ENCODE measurements around the gene HIVEP1. TPM values are rescaled to one million over a fixed set of nuclear protein-coding genes. Genes with fewer than 3 reads are reported as not detected.

HIVEP1 gene
- total and polyA plus RNA-seq, 3 donors from 2014 or later: 15.5 to 53.3 (median 44.1) TPM

GRCh38 chr6:12092762-12093161, 80.7 kb downstream of the HIVEP1 start:
- DNase-seq: no peak
- Histone ChIP-seq H3K4me1 (no peaks in the 10 kb centered on the region), H3K9me3 (no peaks in the 10 kb centered on the region), H3K4me3 (no peak overlapping the region), H3K36me3 (ENCODE audit: low read depth, missing control alignments) (no peaks in the 10 kb centered on the region), H3K27ac (no peak overlapping the region), H3K27me3 (no peaks in the 10 kb centered on the region)
- no peak for TF ChIP-seq CTCF (IDR thresholded peaks at IDR 0.05)
- TF ChIP-seq POLR2A (IDR thresholded peaks at IDR 0.05): no peak
- intact Hi-C loops (cut with DNase I; ENCODE audit: low total_unique reads): no loop called here
- 96 to 97% methylated on average over 5 of the region's 5 CpGs for WGBS, 2 donors

GRCh38 chr6:12094689-12095088, 82.6 kb downstream of the HIVEP1 start:
- TF ChIP-seq POLR2A (IDR thresholded peaks at IDR 0.05) (no peak), CTCF (IDR thresholded peaks at IDR 0.05) (no peak)
- Histone ChIP-seq H3K27ac (no peak overlapping the region), H3K4me3 (no peak overlapping the region), H3K4me1 (no peaks in the 10 kb centered on the region), H3K9me3 (no peaks in the 10 kb centered on the region), H3K27me3 (no peaks in the 10 kb centered on the region), H3K36me3 (ENCODE audit: low read depth, missing control alignments) (no peaks in the 10 kb centered on the region)
- intact Hi-C loops (cut with DNase I; ENCODE audit: low total_unique reads): no loop called here
- DNase-seq: no peak
- WGBS, 2 donors: 78 to 86% methylated on average over 1 of the region's 1 CpG

- no peaks in the 10 kb centered on the region for H3K36me3 ChIP-seq (ENCODE audit: low read depth, missing control alignments)
- no peaks in the 10 kb centered on the region for H3K9me3 ChIP-seq
- intact Hi-C loops (cut with DNase I; ENCODE audit: low total_unique reads): no loop called here
- DNase-seq: no peak
- H3K4me1 ChIP-seq: no peaks in the 10 kb centered on the region
- H3K27me3 ChIP-seq: no peaks in the 10 kb centered on the region
- TF ChIP-seq CTCF (IDR thresholded peaks at IDR 0.05) (no peak), POLR2A (IDR thresholded peaks at IDR 0.05) (no peak)
- H3K4me3 ChIP-seq: no peak overlapping the region
- H3K27ac ChIP-seq: no peak overlapping the region
- WGBS, 2 donors: 92 to 93% methylated on average over 3 of the region's 3 CpGs
Observed at GRCh38 chr6:12096342-12096741, 84.2 kb downstream of the HIVEP1 start.

GRCh38 chr6:12097791-12098190, 85.7 kb downstream of the HIVEP1 start:
- intact Hi-C loops (cut with DNase I; ENCODE audit: low total_unique reads): no loop called here
- no peak overlapping the region for H3K4me3 ChIP-seq

More at GRCh38 chr6:12097791-12098190, 85.7 kb downstream of the HIVEP1 start:
- Histone ChIP-seq H3K9me3 (no peaks in the 10 kb centered on the region), H3K4me1 (no peaks in the 10 kb centered on the region), H3K36me3 (ENCODE audit: low read depth, missing control alignments) (no peaks in the 10 kb centered on the region), H3K27me3 (no peaks in the 10 kb centered on the region), H3K27ac (no peak overlapping the region)
- TF ChIP-seq CTCF (IDR thresholded peaks at IDR 0.05) (no peak), POLR2A (IDR thresholded peaks at IDR 0.05) (no peak)
- no peak for DNase-seq

Measured in testis (tissue), 3 donors.